GM19099 (cell line): ENCODE data around the gene MTAP.

Experiments used
- POLR2A ChIP-seq: IDR thresholded peaks from 3 replicates; pipeline ENCODE4 v1.6.1; 2011; ENCODE audit warnings: low read depth; ENCODE audit not compliant: insufficient read length; ENCODE audit errors: extremely low read depth

The MTAP gene

GRCh38 chr9:21800931-21801682 lies 1.3 kb upstream of the MTAP start:
- no peak for TF ChIP-seq POLR2A

GRCh38 chr9:21801683-21802417 lies 586 bp upstream of the MTAP start:
- no peak for TF ChIP-seq POLR2A

DNA sequence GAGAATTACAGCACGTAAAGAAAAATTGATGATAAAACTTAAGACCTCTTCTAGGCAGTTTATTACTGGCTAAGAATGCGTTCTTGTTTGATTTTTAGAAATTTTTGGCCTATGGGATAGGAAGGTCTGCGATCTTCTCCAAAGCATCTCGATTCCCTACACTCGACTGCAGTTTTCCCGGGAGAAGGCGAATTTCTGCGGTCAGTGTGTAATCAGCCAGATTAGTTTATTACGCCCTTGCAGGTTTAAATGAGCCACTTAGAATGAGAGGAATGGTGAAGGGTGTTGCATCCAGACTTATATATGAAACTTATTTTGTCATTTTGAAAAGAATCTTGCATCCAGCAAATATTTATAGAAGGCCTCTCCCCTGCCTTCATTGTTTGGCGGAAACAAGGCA lies 1.2 kb downstream of the MTAP start:
- no peak for TF ChIP-seq POLR2A

- TF ChIP-seq POLR2A: no peak
These were observed 1.9 kb downstream of the MTAP start for GRCh38 chr9:21804331-21804730.

DNA sequence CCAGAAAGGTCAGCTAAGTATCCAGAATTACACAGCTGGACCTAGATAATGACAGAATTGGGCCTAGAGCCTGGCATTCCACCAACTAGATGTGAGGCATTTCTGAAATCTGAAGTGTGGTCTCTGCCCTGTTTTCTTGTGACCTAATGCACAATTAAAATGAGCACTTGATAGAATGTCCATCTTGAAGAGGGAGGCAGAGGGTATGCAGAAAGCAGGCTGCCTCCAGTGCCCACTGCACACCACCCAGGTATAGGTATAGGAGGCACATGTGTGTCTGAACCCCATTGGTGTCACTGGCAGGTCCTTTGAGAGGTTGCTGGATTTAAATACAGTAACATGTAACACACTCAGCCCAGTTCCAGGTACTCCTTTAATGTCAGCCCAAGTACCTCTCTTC lies 2.4 kb downstream of the MTAP start:
- no peak for TF ChIP-seq POLR2A

GRCh38 chr9:21806644-21807043 lies 4.2 kb downstream of the MTAP start:
- TF ChIP-seq POLR2A: no peak

DNA sequence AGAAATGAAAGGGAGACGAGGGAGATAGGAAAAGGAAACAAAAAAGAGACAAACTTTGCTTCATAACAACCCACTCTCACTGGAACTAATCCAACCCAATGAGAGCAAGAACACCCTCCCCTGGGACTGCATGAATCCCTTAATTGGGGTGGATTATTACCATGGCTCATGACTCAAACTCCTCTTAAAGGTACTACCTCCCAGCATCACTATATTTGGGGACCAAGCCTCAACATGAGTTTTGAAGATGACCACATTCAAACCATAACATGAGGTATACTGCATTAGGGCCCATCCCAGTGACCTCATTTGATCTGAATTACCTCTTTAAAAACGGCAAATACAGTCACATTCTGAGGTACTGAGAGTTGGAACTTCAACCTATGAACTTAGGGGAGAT lies 8.0 kb downstream of the MTAP start:
- TF ChIP-seq POLR2A: no peak

DNA sequence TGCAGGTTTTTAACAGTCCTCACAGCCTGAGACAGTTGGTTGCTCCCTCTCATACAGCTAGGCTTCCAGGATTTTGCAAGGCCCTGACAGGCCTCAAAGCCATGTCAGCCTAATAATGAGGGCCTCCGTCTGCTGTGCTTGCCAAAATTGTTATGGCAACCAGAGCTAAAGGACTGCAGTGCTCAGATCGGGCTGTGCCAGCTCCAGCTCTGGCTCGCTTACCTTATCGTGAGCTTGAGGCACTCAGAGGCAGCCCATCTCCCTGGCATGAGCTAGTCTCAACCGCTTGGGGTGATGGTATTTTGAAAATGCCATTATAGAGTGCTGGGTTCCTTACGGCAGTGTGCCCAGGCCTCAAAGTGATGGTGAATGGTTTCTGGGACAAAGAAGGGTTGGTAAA lies 8.4 kb downstream of the MTAP start:
- no peak for TF ChIP-seq POLR2A

GRCh38 chr9:21811914-21812313 lies 9.5 kb downstream of the MTAP start:
- no peak for TF ChIP-seq POLR2A

DNA sequence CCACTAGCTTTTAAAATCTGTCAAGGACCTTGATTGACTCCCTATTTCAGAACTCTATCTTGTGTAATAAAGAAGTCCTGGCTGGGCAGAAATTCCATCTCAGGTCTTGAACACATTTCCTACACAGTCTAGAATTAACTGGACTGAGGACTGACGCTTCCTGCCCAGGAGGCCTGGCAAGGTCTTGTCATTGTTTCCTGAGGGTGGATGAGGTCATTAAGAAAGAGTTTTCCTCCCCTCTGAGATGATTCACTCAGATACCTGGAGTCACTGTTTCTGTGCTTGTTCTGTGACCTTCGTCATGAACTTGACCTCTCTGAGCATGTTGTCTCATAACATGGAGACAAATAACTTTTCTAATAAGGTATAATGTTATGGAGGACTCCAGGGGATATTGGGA lies 10.0 kb downstream of the MTAP start:
- TF ChIP-seq POLR2A: no peak

- TF ChIP-seq POLR2A: no peak
These were observed 10.6 kb downstream of the MTAP start for GRCh38 chr9:21812946-21813568.

- TF ChIP-seq POLR2A: no peak
These were observed 11.4 kb downstream of the MTAP start for GRCh38 chr9:21813575-21814473.

DNA sequence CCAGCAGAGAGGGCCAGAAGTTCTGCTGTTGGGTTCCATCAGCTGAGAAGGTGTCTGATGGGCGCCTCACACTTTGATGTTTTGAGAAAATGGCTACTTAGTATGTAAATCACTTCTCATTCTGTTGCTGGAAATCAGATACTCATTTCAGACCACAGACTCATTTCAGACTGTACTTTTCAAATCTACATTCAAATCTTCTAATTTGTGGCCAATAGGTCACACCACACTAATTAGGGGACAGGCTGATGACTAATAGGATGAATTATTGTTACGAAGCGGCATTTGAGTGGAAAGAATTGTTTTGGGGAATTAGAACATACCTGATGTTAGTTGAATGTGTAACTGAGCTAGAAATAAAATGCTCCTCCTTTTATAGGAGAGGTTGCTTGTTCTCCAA lies 13.2 kb downstream of the MTAP start:
- no peak for TF ChIP-seq POLR2A

GRCh38 chr9:21817176-21817575 lies 14.7 kb downstream of the MTAP start:
- TF ChIP-seq POLR2A: no peak

DNA sequence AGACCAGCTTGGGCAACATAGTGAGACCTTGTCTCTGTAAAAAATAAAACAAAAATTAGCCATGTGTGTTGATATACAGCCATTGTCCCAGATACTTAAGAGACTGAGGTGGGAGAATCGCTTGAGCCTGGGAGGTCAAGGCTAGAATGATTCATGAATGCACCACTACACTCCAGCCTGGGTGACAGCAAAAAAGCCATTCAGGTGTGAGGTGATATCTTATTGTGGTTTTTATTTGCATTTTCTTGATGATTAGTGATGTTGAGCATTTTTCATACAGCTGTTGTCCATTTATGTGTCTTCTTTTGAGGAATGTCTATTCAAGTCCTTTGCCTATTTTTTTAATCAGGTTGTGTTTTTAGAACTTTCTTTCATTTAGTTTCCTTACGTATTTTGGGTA lies 23.2 kb downstream of the MTAP start:
- no peak for TF ChIP-seq POLR2A
